ENCODE data around the gene ODAD4.

- TF ChIP-seq, protein P1, sequence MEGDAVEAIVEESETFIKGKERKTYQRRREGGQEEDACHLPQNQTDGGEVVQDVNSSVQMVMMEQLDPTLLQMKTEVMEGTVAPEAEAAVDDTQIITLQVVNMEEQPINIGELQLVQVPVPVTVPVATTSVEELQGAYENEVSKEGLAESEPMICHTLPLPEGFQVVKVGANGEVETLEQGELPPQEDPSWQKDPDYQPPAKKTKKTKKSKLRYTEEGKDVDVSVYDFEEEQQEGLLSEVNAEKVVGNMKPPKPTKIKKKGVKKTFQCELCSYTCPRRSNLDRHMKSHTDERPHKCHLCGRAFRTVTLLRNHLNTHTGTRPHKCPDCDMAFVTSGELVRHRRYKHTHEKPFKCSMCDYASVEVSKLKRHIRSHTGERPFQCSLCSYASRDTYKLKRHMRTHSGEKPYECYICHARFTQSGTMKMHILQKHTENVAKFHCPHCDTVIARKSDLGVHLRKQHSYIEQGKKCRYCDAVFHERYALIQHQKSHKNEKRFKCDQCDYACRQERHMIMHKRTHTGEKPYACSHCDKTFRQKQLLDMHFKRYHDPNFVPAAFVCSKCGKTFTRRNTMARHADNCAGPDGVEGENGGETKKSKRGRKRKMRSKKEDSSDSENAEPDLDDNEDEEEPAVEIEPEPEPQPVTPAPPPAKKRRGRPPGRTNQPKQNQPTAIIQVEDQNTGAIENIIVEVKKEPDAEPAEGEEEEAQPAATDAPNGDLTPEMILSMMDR (IDR thresholded peaks at IDR 0.05; ENCODE audit: low read depth, low read length) = no peak
- TF ChIP-seq EZH2phosphoT487 (IDR thresholded peaks at IDR 0.05; ENCODE audit: low read depth) = no peak
Measured at GRCh38 chr17:41967141-41967920, 36.9 kb downstream of the ODAD4 start.
